ENCODE data around the gene XYLB. TPM values are rescaled to one million over a fixed set of nuclear protein-coding genes. Genes with fewer than 3 reads are reported as not detected.

The XYLB gene
- total RNA-seq, 1 experiment from 2014 or later = 11.2 TPM

DNA sequence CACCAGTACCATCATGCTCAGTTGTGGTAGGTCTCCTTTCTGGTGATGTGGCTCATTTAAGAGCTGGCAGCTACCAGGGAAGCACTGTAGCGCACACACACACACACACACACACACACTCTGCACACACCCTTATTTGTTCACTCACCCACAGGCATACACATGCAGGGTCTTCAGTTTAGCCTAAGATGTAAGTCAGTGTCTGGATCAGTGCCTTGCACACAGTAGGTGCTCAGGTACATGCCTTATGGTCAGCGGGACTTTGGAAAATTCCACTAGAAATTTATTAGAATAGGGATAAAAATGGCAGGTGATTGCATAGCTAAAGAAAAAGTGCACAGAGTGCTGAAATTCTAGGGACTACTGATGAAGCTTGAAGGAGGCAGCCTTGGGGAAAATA is 23.6 kb downstream of the XYLB start:
- Histone ChIP-seq H3K27me3 (ENCODE audit: low read length) (no peaks in the 10 kb centered on the region), H3K4me1 (ENCODE audit: insufficient read depth, low read length) (no peaks in the 10 kb centered on the region), H3K27ac (ENCODE audit: low read length) (no peak overlapping the region), H3K4me2 (ENCODE audit: low read length) (no peak overlapping the region), H3K36me3 (ENCODE audit: low read depth, low read length) (peaks cover 49% of the 10 kb centered on the region), H3K79me2 (ENCODE audit: low read length) (no peaks in the 10 kb centered on the region), H3F3A (ENCODE audit: low read length, unreplicated experiment) (no peaks in the 10 kb centered on the region), H4K20me1 (ENCODE audit: low read length) (no peaks in the 10 kb centered on the region), H3K9ac (ENCODE audit: low read length) (no peak overlapping the region), H3K9me3 (ENCODE audit: low read length) (no peaks in the 10 kb centered on the region), H3K4me3 (ENCODE audit: low read length) (no peak overlapping the region), H3K9me2 (replicated peaks; ENCODE audit: low read length) (no peaks in the 10 kb centered on the region), H2AFZ (ENCODE audit: low read length) (no peak overlapping the region)
- BruUV-seq (replicated peaks) = no TSS peak
- no peak for ATAC-seq
- CTCF ChIA-PET = no interaction called here
- intact Hi-C loops (cut with micrococcal nuclease) = no loop called here
- POLR2A ChIA-PET (ENCODE audit: unreplicated experiment) = interaction anchor here (0.6 kb wide), 1 partner anchor 122 kb away, joined by 3 read pairs; no protein-coding TSS in a partner anchor
- no peak for DNase-seq
- TF ChIP-seq, protein P1, sequence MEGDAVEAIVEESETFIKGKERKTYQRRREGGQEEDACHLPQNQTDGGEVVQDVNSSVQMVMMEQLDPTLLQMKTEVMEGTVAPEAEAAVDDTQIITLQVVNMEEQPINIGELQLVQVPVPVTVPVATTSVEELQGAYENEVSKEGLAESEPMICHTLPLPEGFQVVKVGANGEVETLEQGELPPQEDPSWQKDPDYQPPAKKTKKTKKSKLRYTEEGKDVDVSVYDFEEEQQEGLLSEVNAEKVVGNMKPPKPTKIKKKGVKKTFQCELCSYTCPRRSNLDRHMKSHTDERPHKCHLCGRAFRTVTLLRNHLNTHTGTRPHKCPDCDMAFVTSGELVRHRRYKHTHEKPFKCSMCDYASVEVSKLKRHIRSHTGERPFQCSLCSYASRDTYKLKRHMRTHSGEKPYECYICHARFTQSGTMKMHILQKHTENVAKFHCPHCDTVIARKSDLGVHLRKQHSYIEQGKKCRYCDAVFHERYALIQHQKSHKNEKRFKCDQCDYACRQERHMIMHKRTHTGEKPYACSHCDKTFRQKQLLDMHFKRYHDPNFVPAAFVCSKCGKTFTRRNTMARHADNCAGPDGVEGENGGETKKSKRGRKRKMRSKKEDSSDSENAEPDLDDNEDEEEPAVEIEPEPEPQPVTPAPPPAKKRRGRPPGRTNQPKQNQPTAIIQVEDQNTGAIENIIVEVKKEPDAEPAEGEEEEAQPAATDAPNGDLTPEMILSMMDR (conservative IDR thresholded peaks at IDR 0.05; ENCODE audit: low read depth, low read length) = no peak
- TF ChIP-seq EZH2 (IDR thresholded peaks at IDR 0.05; ENCODE audit: low read length, unreplicated experiment) (no peak), EZH2phosphoT487 (IDR thresholded peaks at IDR 0.05; ENCODE audit: borderline replicate concordance, low read length) (no peak)

DNA sequence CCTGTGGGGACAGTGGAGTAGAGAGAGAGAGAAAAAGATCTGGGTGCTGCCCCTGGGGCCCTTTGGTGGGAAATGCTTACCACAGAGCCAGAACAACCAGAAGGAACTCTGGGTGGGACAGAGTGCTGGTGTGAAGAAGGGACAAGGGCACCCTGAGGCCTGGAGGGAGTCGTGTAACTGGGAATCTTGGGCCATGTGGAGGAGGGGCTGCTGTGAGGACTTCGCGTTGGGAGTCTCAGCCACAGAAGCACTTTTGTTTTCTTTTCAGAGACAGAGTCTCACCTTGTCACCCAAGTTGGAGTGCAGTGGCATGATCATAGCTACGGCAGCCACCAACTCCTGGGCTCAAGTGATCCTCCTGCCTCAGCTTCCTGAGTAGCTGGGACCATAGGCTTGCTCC is 24.3 kb downstream of the XYLB start:
- intact Hi-C loops (cut with micrococcal nuclease) = no loop called here
- Histone ChIP-seq H3K9me2 (replicated peaks; ENCODE audit: low read length) (no peaks in the 10 kb centered on the region), H3K4me3 (ENCODE audit: low read length) (no peak overlapping the region), H3K4me2 (ENCODE audit: low read length) (no peak overlapping the region), H3K4me1 (ENCODE audit: insufficient read depth, low read length) (no peaks in the 10 kb centered on the region), H3K79me2 (ENCODE audit: low read length) (no peaks in the 10 kb centered on the region), H3K9me3 (ENCODE audit: low read length) (no peaks in the 10 kb centered on the region), H3K27me3 (ENCODE audit: low read length) (no peaks in the 10 kb centered on the region), H3K27ac (ENCODE audit: low read length) (no peak overlapping the region), H3F3A (ENCODE audit: low read length, unreplicated experiment) (no peaks in the 10 kb centered on the region), H3K9ac (ENCODE audit: low read length) (no peak overlapping the region), H4K20me1 (ENCODE audit: low read length) (no peaks in the 10 kb centered on the region), H2AFZ (ENCODE audit: low read length) (no peak overlapping the region), H3K36me3 (ENCODE audit: low read depth, low read length) (peaks cover 45% of the 10 kb centered on the region)
- ChIA-PET POLR2A (ENCODE audit: unreplicated experiment) (no interaction called here), CTCF (no interaction called here)
- TF ChIP-seq EZH2 (IDR thresholded peaks at IDR 0.05; ENCODE audit: low read length, unreplicated experiment) = no peak
- TF ChIP-seq EZH2phosphoT487 (IDR thresholded peaks at IDR 0.05; ENCODE audit: borderline replicate concordance, low read length) = no peak
- TF ChIP-seq, protein P1 (conservative IDR thresholded peaks at IDR 0.05; ENCODE audit: low read depth, low read length) = no peak
- no peak for ATAC-seq
- DNase-seq = no peak
- no TSS peak for BruUV-seq (replicated peaks)

DNA sequence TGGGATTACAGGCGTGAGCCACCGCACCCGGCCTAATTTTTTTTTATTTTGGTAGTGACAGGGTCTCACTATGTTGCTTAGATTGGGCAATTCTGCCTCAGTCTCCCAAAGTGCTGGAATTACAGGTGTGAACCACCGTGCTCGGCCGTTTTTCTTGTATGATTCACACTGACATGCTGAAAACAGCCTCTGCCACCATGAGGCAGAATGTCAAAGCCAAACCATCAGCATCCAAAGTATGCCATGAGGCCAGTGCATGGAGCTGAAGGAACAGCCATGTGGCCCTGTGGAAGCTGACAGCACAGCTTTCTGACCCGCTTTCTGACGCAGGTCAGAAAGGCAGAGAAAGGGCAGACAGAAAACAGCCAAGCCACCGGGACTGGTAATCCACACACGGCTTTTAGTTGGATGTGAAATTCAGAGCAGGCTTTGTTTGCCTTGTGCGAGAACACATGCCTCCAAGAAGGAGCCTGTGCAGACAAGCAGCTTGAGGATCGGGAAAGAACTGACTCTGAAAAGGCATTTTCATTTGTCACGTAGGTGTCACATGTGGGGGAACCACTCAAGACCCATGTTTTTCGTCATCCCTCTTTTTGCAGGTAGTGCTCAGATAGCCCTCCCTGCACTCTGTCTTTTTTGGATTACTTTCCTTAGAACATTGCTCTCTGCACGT is 25.1 kb downstream of the XYLB start:
- Histone ChIP-seq H3K9me3 (ENCODE audit: low read length) (no peaks in the 10 kb centered on the region), H3K4me3 (ENCODE audit: low read length) (no peak overlapping the region), H3K27ac (ENCODE audit: low read length) (no peak overlapping the region), H3K4me2 (ENCODE audit: low read length) (no peak overlapping the region), H4K20me1 (ENCODE audit: low read length) (no peaks in the 10 kb centered on the region), H3K36me3 (ENCODE audit: low read depth, low read length) (peaks cover 46% of the 10 kb centered on the region), H3K79me2 (ENCODE audit: low read length) (no peaks in the 10 kb centered on the region), H3K9ac (ENCODE audit: low read length) (no peak overlapping the region), H3K4me1 (ENCODE audit: insufficient read depth, low read length) (no peaks in the 10 kb centered on the region), H3K27me3 (ENCODE audit: low read length) (no peaks in the 10 kb centered on the region), H2AFZ (ENCODE audit: low read length) (no peak overlapping the region), H3K9me2 (replicated peaks; ENCODE audit: low read length) (no peaks in the 10 kb centered on the region), H3F3A (ENCODE audit: low read length, unreplicated experiment) (no peaks in the 10 kb centered on the region)
- DNase-seq (no peak), ATAC-seq (no peak)
- CTCF ChIA-PET = no interaction called here
- no TSS peak for BruUV-seq (replicated peaks)
- TF ChIP-seq EZH2phosphoT487 (IDR thresholded peaks at IDR 0.05; ENCODE audit: borderline replicate concordance, low read length) = no peak
- TF ChIP-seq, protein P1 (conservative IDR thresholded peaks at IDR 0.05; ENCODE audit: low read depth, low read length) = no peak
- TF ChIP-seq EZH2 (IDR thresholded peaks at IDR 0.05; ENCODE audit: low read length, unreplicated experiment) = no peak
- intact Hi-C loops (cut with micrococcal nuclease) = no loop called here
- POLR2A ChIA-PET (ENCODE audit: unreplicated experiment) = no interaction called here

Data from PC-3 (cell line).